HepG2 (cell line): Measurements from ENCODE around the gene HSDL1. TPM values are rescaled to one million over a fixed set of nuclear protein-coding genes. Genes with fewer than 3 reads are reported as not detected.
A peak's percentile ranks its signal among the peaks of the same experiment; 100 is the strongest.

Experiments used
- MAF1 ChIP-seq: sonication (generic); formaldehyde crosslinking; IDR thresholded peaks from 2 replicates; pipeline ENCODE4 v1.5.0; 2020; ENCODE audit warnings: missing genetic modification reagents, borderline replicate concordance
- NFKBIZ ChIP-seq: IDR thresholded peaks from 2 replicates; pipeline ENCODE4 v1.6.1; 2018; ENCODE audit warnings: missing genetic modification reagents, missing compliant biosample characterization
- ZNF850 ChIP-seq: sonication (generic); formaldehyde crosslinking; conservative IDR thresholded peaks from 2 replicates; pipeline ENCODE4 v1.9.0; 2021; ENCODE audit warnings: mild to moderate bottlenecking, missing genetic modification reagents
- ZSCAN21 ChIP-seq: sonication (generic); formaldehyde crosslinking; IDR thresholded peaks from 2 replicates; pipeline ENCODE4 v1.8.0; 2022; ENCODE audit warnings: mild to moderate bottlenecking, missing genetic modification reagents, moderate library complexity, borderline replicate concordance
- polyA plus RNA-seq, 8 experiments: library from polyadenylated mRNA; depleted of rRNA in 3 of 8; stranded (reverse) in 7 of 8; unstranded in 1 of 8; fragments of >200 nt; fragmentation: Illumina TruSeq in 4 of 8; extraction: Trizol in 4 of 8; gene quantifications; 2 replicates each; pipeline versions ENCODE4 v1.2.1 to v1.2.3, GENCODE V29; 2011 to 2016; ENCODE audit warnings: low read depth in 4 of 8, missing spikeins in 1 of 8, mixed read lengths in 1 of 8; ENCODE audit not compliant: insufficient read depth in 1 of 8
- total RNA-seq, 5 experiments: library from RNA; depleted of rRNA; stranded (reverse); fragments of >200 nt; fragmentation: Illumina TruSeq; extraction: Trizol; gene quantifications; 2 replicates each; pipeline ENCODE4 v1.2.3, GENCODE V29; 2016; ENCODE audit warnings: low read depth in 1 of 5
- TF ChIP-seq, protein P1 (sequence below), 2 experiments: fragments of 450-650 bp in 1 of 2; sonication (generic) in 1 of 2; formaldehyde crosslinking in 1 of 2; IDR thresholded peaks; 2 replicates each; pipeline versions ENCODE4 v1.6.1 to v1.8.0; 2016 to 2022; ENCODE audit warnings: antibody characterized with exemption in 1 of 2, mild to moderate bottlenecking in 1 of 2, missing genetic modification reagents in 1 of 2
- TF ChIP-seq, protein P2 (sequence below): sonication (generic); formaldehyde crosslinking; IDR thresholded peaks from 2 replicates; pipeline ENCODE4 v1.4.0; 2020; ENCODE audit warnings: missing genetic modification reagents
- TF ChIP-seq, protein P3 (sequence below): sonication (generic); formaldehyde crosslinking; conservative IDR thresholded peaks from 2 replicates; pipeline ENCODE4 v1.4.0; 2020; ENCODE audit warnings: missing genetic modification reagents
- TF ChIP-seq, protein P4 (sequence below): IDR thresholded peaks from 2 replicates; pipeline ENCODE4 v1.6.1; 2018; ENCODE audit warnings: missing genetic modification reagents

The HSDL1 gene
- total and polyA plus RNA-seq, 2 of the 13 experiments (the other 11 are each of a cell fraction or from before 2014, with no cell fraction given), result 49.2 to 49.7 TPM

DNA sequence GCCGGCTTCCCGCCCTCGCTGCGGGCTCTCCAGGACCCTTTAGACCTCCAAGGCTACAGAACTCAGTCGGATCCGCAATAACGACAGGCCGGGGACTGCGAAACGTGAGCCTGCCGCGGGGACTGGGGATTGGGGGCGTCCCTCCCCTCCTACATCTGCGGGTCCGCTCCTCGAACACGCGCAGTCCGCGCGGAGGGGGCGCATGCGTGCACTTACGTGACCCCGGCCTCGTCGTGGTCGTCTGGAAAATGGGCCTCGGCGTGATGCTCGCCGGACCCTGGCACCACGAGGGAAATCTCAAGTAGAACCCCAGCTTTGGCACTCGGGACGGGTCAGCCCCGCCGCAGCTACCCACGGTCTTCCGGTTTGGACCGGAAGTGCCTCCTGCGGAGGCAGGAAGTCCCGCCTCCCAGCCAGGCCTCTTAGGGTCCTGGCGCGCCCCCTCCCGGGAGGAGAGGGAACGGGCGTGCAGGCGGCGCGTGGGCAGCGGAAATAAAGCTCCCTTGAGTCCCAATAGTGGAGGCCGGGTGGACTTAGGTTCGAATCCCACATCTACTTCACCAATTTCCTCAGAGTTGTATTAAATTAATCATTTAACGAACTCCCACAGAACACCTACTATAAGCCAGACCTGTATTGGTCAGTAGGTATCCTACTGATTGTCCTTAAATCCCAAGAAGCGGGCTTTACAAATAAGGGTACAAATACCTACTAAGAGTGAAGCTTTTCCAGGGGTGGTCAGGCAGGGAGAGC, 41.9 kb upstream of the HSDL1 start, which contains the start of gene TAF1C (continued):
- TF ChIP-seq ZSCAN21 (no peak), ZNF850 (CRISPR knock-in tag) (no peak), MAF1 (CRISPR knock-in tag) (peak; percentile 92), NFKBIZ (CRISPR knock-in tag) (peak; percentile 60; the same call in 1 of the 2 replicates)
- TF ChIP-seq, protein P1, sequence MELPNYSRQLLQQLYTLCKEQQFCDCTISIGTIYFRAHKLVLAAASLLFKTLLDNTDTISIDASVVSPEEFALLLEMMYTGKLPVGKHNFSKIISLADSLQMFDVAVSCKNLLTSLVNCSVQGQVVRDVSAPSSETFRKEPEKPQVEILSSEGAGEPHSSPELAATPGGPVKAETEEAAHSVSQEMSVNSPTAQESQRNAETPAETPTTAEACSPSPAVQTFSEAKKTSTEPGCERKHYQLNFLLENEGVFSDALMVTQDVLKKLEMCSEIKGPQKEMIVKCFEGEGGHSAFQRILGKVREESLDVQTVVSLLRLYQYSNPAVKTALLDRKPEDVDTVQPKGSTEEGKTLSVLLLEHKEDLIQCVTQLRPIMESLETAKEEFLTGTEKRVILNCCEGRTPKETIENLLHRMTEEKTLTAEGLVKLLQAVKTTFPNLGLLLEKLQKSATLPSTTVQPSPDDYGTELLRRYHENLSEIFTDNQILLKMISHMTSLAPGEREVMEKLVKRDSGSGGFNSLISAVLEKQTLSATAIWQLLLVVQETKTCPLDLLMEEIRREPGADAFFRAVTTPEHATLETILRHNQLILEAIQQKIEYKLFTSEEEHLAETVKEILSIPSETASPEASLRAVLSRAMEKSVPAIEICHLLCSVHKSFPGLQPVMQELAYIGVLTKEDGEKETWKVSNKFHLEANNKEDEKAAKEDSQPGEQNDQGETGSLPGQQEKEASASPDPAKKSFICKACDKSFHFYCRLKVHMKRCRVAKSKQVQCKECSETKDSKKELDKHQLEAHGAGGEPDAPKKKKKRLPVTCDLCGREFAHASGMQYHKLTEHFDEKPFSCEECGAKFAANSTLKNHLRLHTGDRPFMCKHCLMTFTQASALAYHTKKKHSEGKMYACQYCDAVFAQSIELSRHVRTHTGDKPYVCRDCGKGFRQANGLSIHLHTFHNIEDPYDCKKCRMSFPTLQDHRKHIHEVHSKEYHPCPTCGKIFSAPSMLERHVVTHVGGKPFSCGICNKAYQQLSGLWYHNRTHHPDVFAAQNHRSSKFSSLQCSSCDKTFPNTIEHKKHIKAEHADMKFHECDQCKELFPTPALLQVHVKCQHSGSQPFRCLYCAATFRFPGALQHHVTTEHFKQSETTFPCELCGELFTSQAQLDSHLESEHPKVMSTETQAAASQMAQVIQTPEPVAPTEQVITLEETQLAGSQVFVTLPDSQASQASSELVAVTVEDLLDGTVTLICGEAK (IDR thresholded peaks at IDR 0.05), result peak; percentile 92
- TF ChIP-seq, protein P1 (CRISPR knock-in tag; IDR thresholded peaks at IDR 0.05), result no peak
- TF ChIP-seq, protein P2, sequence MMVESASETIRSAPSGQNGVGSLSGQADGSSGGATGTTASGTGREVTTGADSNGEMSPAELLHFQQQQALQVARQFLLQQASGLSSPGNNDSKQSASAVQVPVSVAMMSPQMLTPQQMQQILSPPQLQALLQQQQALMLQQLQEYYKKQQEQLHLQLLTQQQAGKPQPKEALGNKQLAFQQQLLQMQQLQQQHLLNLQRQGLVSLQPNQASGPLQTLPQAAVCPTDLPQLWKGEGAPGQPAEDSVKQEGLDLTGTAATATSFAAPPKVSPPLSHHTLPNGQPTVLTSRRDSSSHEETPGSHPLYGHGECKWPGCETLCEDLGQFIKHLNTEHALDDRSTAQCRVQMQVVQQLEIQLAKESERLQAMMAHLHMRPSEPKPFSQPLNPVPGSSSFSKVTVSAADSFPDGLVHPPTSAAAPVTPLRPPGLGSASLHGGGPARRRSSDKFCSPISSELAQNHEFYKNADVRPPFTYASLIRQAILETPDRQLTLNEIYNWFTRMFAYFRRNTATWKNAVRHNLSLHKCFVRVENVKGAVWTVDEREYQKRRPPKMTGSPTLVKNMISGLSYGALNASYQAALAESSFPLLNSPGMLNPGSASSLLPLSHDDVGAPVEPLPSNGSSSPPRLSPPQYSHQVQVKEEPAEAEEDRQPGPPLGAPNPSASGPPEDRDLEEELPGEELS, result peak; percentile 34; the same call in 1 of the 2 replicates
- TF ChIP-seq, protein P3, sequence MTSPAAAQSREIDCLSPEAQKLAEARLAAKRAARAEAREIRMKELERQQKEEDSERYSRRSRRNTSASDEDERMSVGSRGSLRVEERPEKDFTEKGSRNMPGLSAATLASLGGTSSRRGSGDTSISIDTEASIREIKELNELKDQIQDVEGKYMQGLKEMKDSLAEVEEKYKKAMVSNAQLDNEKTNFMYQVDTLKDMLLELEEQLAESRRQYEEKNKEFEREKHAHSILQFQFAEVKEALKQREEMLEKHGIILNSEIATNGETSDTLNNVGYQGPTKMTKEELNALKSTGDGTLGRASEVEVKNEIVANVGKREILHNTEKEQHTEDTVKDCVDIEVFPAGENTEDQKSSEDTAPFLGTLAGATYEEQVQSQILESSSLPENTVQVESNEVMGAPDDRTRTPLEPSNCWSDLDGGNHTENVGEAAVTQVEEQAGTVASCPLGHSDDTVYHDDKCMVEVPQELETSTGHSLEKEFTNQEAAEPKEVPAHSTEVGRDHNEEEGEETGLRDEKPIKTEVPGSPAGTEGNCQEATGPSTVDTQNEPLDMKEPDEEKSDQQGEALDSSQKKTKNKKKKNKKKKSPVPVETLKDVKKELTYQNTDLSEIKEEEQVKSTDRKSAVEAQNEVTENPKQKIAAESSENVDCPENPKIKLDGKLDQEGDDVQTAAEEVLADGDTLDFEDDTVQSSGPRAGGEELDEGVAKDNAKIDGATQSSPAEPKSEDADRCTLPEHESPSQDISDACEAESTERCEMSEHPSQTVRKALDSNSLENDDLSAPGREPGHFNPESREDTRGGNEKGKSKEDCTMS, result peak; percentile 53; the same call in 1 of the 2 replicates
- TF ChIP-seq, protein P4, sequence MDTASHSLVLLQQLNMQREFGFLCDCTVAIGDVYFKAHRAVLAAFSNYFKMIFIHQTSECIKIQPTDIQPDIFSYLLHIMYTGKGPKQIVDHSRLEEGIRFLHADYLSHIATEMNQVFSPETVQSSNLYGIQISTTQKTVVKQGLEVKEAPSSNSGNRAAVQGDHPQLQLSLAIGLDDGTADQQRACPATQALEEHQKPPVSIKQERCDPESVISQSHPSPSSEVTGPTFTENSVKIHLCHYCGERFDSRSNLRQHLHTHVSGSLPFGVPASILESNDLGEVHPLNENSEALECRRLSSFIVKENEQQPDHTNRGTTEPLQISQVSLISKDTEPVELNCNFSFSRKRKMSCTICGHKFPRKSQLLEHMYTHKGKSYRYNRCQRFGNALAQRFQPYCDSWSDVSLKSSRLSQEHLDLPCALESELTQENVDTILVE (CRISPR knock-in tag), result peak; percentile 91
